Measurements from ENCODE around the gene MYL12B. TPM values are rescaled to one million over a fixed set of nuclear protein-coding genes. Genes with fewer than 3 reads are reported as not detected.

MYL12B gene
- polyA plus RNA-seq, 2 of the 4 experiments (the other 2 are of a cell fraction), result 419 to 498 TPM

GRCh38 chr18:3286159-3286558 lies 24.2 kb downstream of the MYL12B start:
- no peak for FAIRE-seq
- H3K4me1 ChIP-seq, result peaks cover 13% of the 10 kb centered on the region
- H3K27ac ChIP-seq, result 0 out of 6 replicates have a peak overlapping the region, but pooled peaks of 1 of the 2 experiments have one; percentile 6
- ATAC-seq, result no peak
- no peak for DNase-seq (ENCODE audit: low read depth in 1 of 2, low spot score in 1 of 2)
- TF ChIP-seq FOSL2 (IDR thresholded peaks at IDR 0.05), result no peak
- TF ChIP-seq FOSL2 (CRISPR knock-in tag; IDR thresholded peaks at IDR 0.05), result no peak
- TF ChIP-seq ELK1 (IDR thresholded peaks at IDR 0.05; ENCODE audit: low read depth, low read length), result no peak
- no peak for TF ChIP-seq RNF2 (IDR thresholded peaks at IDR 0.05; ENCODE audit: borderline replicate concordance, low read depth)
- TF ChIP-seq MAZ (IDR thresholded peaks at IDR 0.05; ENCODE audit: borderline replicate concordance, low read depth, low read length), result no peak
- TF ChIP-seq HOXB5 (CRISPR knock-in tag; IDR thresholded peaks at IDR 0.05), result no peak
- no peak for TF ChIP-seq CBX8 (IDR thresholded peaks at IDR 0.05)
- TF ChIP-seq PBX3 (IDR thresholded peaks at IDR 0.05), result no peak
- no peak for TF ChIP-seq E2F6 (IDR thresholded peaks at IDR 0.05; ENCODE audit: borderline replicate concordance, low read depth)
- TF ChIP-seq TFCP2L1 (CRISPR knock-in tag; IDR thresholded peaks at IDR 0.05), result no peak
- no peak for TF ChIP-seq KDM5A (IDR thresholded peaks at IDR 0.05)
- no peak for TF ChIP-seq PHF8 (IDR thresholded peaks at IDR 0.05; ENCODE audit: borderline replicate concordance, low read depth)
- no peak for TF ChIP-seq HMGXB4 (CRISPR knock-in tag; IDR thresholded peaks at IDR 0.05; ENCODE audit: borderline replicate concordance)
- no peak for TF ChIP-seq EP300 (IDR thresholded peaks at IDR 0.05)
- TF ChIP-seq NR3C1 (IDR thresholded peaks at IDR 0.05), result no peak
- no peak for TF ChIP-seq BCL3 (IDR thresholded peaks at IDR 0.05)
- TF ChIP-seq CBX2 (IDR thresholded peaks at IDR 0.05; ENCODE audit: borderline replicate concordance, low read depth), result no peak
- TF ChIP-seq JUNB (IDR thresholded peaks at IDR 0.05), result no peak
- TF ChIP-seq KDM1A (IDR thresholded peaks at IDR 0.05; ENCODE audit: low read depth), result no peak
- H3K4me2 ChIP-seq, result no peak overlapping the region
- H3K4me3 ChIP-seq, result no peak overlapping the region
- 89% methylated on average over 7 of the region's 7 CpGs for WGBS (ENCODE audit: missing lambda C conversion rate)
- ChIA-PET POLR2A (no interaction called here), CTCF (interaction anchor here (1.4 kb wide), 1 partner anchor 308 kb away, joined by 5 read pairs; no protein-coding TSS in a partner anchor)
- peaks cover 2% of the 10 kb centered on the region; the same call in 1 of the 3 replicates for H3K9me3 ChIP-seq

GRCh38 chr18:3293196-3293951 lies 31.4 kb downstream of the MYL12B start:
- DNase-seq (ENCODE audit: low read depth in 1 of 2, low spot score in 1 of 2) (no peak), ATAC-seq (no peak), FAIRE-seq (no peak)
- Histone ChIP-seq H3K4me3 (no peak overlapping the region), H3K27ac (no peak overlapping the region), H3K9me3 (peaks cover 14% of the 10 kb centered on the region; the same call in 2 of the 3 replicates), H3K4me1 (no peaks in the 10 kb centered on the region), H3K4me2 (no peak overlapping the region)
- TF ChIP-seq HEYL (CRISPR knock-in tag; IDR thresholded peaks at IDR 0.05), result no peak
- no peak for TF ChIP-seq KDM1A (IDR thresholded peaks at IDR 0.05; ENCODE audit: low read depth)
- no peak for TF ChIP-seq NR3C1 (IDR thresholded peaks at IDR 0.05)
- TF ChIP-seq USF2 (IDR thresholded peaks at IDR 0.05), result no peak
- TF ChIP-seq PHF8 (IDR thresholded peaks at IDR 0.05; ENCODE audit: borderline replicate concordance, low read depth), result no peak
- no peak for TF ChIP-seq BCL3 (IDR thresholded peaks at IDR 0.05)
- no peak for TF ChIP-seq JUNB (IDR thresholded peaks at IDR 0.05)
- TF ChIP-seq HMGXB4 (CRISPR knock-in tag; IDR thresholded peaks at IDR 0.05; ENCODE audit: borderline replicate concordance), result no peak
- TF ChIP-seq EHF (CRISPR knock-in tag; IDR thresholded peaks at IDR 0.05), result no peak
- TF ChIP-seq EP300 (IDR thresholded peaks at IDR 0.05), result no peak
- TF ChIP-seq ZFP36 (IDR thresholded peaks at IDR 0.05; ENCODE audit: borderline replicate concordance, partially characterized antibody), result no peak
- 79% methylated on average over 2 of the region's 2 CpGs for WGBS (ENCODE audit: missing lambda C conversion rate)
- ChIA-PET POLR2A (no interaction called here), CTCF (interaction anchor here (2.7 kb wide), 1 partner anchor 12 kb away, joined by 10 read pairs; no protein-coding TSS in a partner anchor)
